Erythroblast (primary cell): ENCODE data around the gene NTM.

Experiments used
- GATA1 ChIP-seq: IDR thresholded peaks from 2 replicates; pipeline ENCODE4 v1.6.1; 2011; ENCODE audit warnings: low read depth, mild to moderate bottlenecking, control low read depth, low read length, moderate library complexity
- POLR2A ChIP-seq: IDR thresholded peaks from 2 replicates; pipeline ENCODE4 v1.6.1; 2011; ENCODE audit warnings: mild to moderate bottlenecking, low read length

- TF ChIP-seq POLR2A (no peak), GATA1 (no peak)
Observed at GRCh38 chr11:131425285-131425684, 54.9 kb downstream of the NTM start.
